Non-pigmented ciliary epithelial cell (primary cell): ENCODE measurements around the gene ERGIC3.
A peak's percentile ranks its signal among the peaks of the same experiment; 100 is the strongest.
"Not testable (repeated sequence)": the region's sequence is repeated elsewhere in the genome, so short reads cannot be mapped to it uniquely, and the experiment has no call there.

ENCODE experiments used
- DNase-seq: peaks from one replicate; pipeline ENCODE4 v3.0.0-alpha.2; 2010; ENCODE audit warnings: low read depth

Gene ERGIC3

GRCh38 chr20:35541783-35542662 is at the start of gene ERGIC3:
TSS of gene ERGIC3 (plus strand) at chr20:35542078. CDS start at chr20:35542098, 20 bp downstream.
- DNase-seq = peak; percentile 55

- DNase-seq = no peak
Observed at GRCh38 chr20:35492352-35492751, 49.5 kb upstream of the ERGIC3 start.

GRCh38 chr20:35496481-35496880 is 45.4 kb upstream of the ERGIC3 start:
- DNase-seq = no peak

GRCh38 chr20:35497320-35497719 is 44.6 kb upstream of the ERGIC3 start:
- no peak for DNase-seq

GRCh38 chr20:35497780-35498189 is 44.1 kb upstream of the ERGIC3 start:
- no peak for DNase-seq

- DNase-seq = no peak
Observed at GRCh38 chr20:35499271-35499670, 42.6 kb upstream of the ERGIC3 start.

- no peak for DNase-seq
Observed at GRCh38 chr20:35502352-35502751, 39.5 kb upstream of the ERGIC3 start.

- DNase-seq = no peak
Observed at GRCh38 chr20:35503281-35503680, 38.6 kb upstream of the ERGIC3 start.

- no peak for DNase-seq
Observed at GRCh38 chr20:35503841-35504561, 37.9 kb upstream of the ERGIC3 start.

GRCh38 chr20:35504751-35505150 is 37.1 kb upstream of the ERGIC3 start:
- no peak for DNase-seq

- no peak for DNase-seq
Observed at GRCh38 chr20:35506179-35506578, 35.7 kb upstream of the ERGIC3 start.

GRCh38 chr20:35506872-35507638 is 34.8 kb upstream of the ERGIC3 start:
- DNase-seq = no peak

GRCh38 chr20:35508493-35509218 is 33.2 kb upstream of the ERGIC3 start:
- no peak for DNase-seq

GRCh38 chr20:35510951-35511735 is 30.7 kb upstream of the ERGIC3 start:
- DNase-seq = no peak

- no peak for DNase-seq
Observed at GRCh38 chr20:35511814-35512420, 30.0 kb upstream of the ERGIC3 start.

GRCh38 chr20:35514371-35514932 is 27.4 kb upstream of the ERGIC3 start:
- DNase-seq = no peak

GRCh38 chr20:35515341-35515740 is 26.5 kb upstream of the ERGIC3 start:
- DNase-seq = no peak

- peak; percentile 59 for DNase-seq
Observed at GRCh38 chr20:35515949-35516645, 25.8 kb upstream of the ERGIC3 start.

- no peak for DNase-seq
Observed at GRCh38 chr20:35517125-35517524, 24.8 kb upstream of the ERGIC3 start.

GRCh38 chr20:35517767-35518166 is 24.1 kb upstream of the ERGIC3 start:
- not testable (repeated sequence) for DNase-seq
